Keratinocyte (primary cell): Measurements from ENCODE around the gene CREB5. TPM values are rescaled to one million over a fixed set of nuclear protein-coding genes. Genes with fewer than 3 reads are reported as not detected.

ENCODE experiments used
- DNase-seq: peaks from one replicate; pipeline ENCODE4 v3.0.0-alpha.2; 2011; ENCODE audit warnings: low read depth, missing footprints, low spot score
- FAIRE-seq: peaks from 2 replicates; lab custom pipeline; 2011; peaks lifted over from hg19 to GRCh38; lab: Jason Lieb, UNC
- H2AFZ ChIP-seq: 2 replicates; pipeline ENCODE4 v1.6.0; 2012; ENCODE audit warnings: low read length, control low read depth, inconsistent platforms; ENCODE audit not compliant: control insufficient read depth
- H3K27ac ChIP-seq: 2 replicates; pipeline ENCODE4 v1.5.1; 2011; ENCODE audit warnings: low read length; ENCODE audit not compliant: control insufficient read depth, insufficient read depth
- H3K27me3 ChIP-seq: 3 replicates; pipeline ENCODE4 v1.6.0; 2011; ENCODE audit warnings: low read length; ENCODE audit not compliant: control insufficient read depth, insufficient read depth; ENCODE audit errors: extremely low read depth
- H3K36me3 ChIP-seq, 2 experiments: 2 replicates in 1 of 2; 3 replicates in 1 of 2; pipeline ENCODE4 v1.5.1; 2011; ENCODE audit warnings: low read length in 2 of 2, mild to moderate bottlenecking in 1 of 2; ENCODE audit not compliant: control insufficient read depth in 2 of 2, insufficient read depth in 2 of 2; ENCODE audit errors: extremely low read depth in 1 of 2
- H3K4me1 ChIP-seq: 3 replicates; pipeline ENCODE4 v1.5.1; 2011; ENCODE audit warnings: low read length; ENCODE audit not compliant: control insufficient read depth, insufficient read depth; ENCODE audit errors: extremely low read depth
- H3K4me2 ChIP-seq: 3 replicates; pipeline ENCODE4 v1.6.0; 2011; ENCODE audit warnings: low read depth, low read length; ENCODE audit not compliant: control insufficient read depth, insufficient read depth; ENCODE audit errors: extremely low read depth
- H3K4me3 ChIP-seq, 3 experiments: fragments of 200-600 bp in 1 of 3; sonication (generic) in 1 of 3; 2 replicates in 2 of 3; 3 replicates in 1 of 3; pipeline ENCODE4 v1.5.1; 2011 to 2016; ENCODE audit warnings: low read length in 3 of 3, mild to moderate bottlenecking in 3 of 3, control low read depth in 2 of 3, inconsistent platforms in 1 of 3, low read depth in 1 of 3, mixed read lengths in 1 of 3, mixed run types in 1 of 3, moderate library complexity in 1 of 3; ENCODE audit not compliant: control insufficient read depth in 2 of 3, insufficient read depth in 2 of 3; ENCODE audit errors: extremely low read depth in 1 of 3
- H3K79me2 ChIP-seq: 2 replicates; pipeline ENCODE4 v1.6.0; 2012; ENCODE audit warnings: low read length; ENCODE audit not compliant: control insufficient read depth, insufficient read depth
- H3K9ac ChIP-seq: 3 replicates; pipeline ENCODE4 v1.6.0; 2011; ENCODE audit warnings: low read length; ENCODE audit not compliant: control insufficient read depth, insufficient read depth; ENCODE audit errors: extremely low read depth
- H3K9me1 ChIP-seq: 3 replicates; pipeline ENCODE4 v1.6.0; 2011; ENCODE audit warnings: low read length; ENCODE audit not compliant: control insufficient read depth, insufficient read depth; ENCODE audit errors: extremely low read depth
- H3K9me3 ChIP-seq: 2 replicates; pipeline ENCODE4 v1.5.1; 2012; ENCODE audit warnings: low read depth, low read length; ENCODE audit not compliant: control insufficient read depth
- H4K20me1 ChIP-seq: 3 replicates; pipeline ENCODE4 v1.6.0; 2011; ENCODE audit warnings: low read length; ENCODE audit not compliant: control insufficient read depth, insufficient read depth; ENCODE audit errors: extremely low read depth
- CTCF ChIP-seq, 3 experiments: IDR thresholded peaks in 1 of 3; conservative IDR thresholded peaks in 1 of 3; optimal IDR thresholded peaks in 1 of 3; 2 replicates in 2 of 3; 3 replicates in 1 of 3; pipeline versions ENCODE3 to v1.5.1; 2011; ENCODE audit warnings: low read length in 3 of 3, mild to moderate bottlenecking in 3 of 3, moderate library complexity in 2 of 3, control low read depth in 1 of 3, inconsistent platforms in 1 of 3; ENCODE audit not compliant: insufficient read depth in 2 of 3; ENCODE audit errors: extremely low read depth in 1 of 3
- EZH2 ChIP-seq: IDR thresholded peaks from one replicate; pipeline ENCODE4 v1.6.1; 2012; ENCODE audit warnings: inconsistent platforms, mild to moderate bottlenecking, low read length, moderate library complexity
- dilution Hi-C: fragments of 300-500 bp; cut with MboI; formaldehyde crosslinking; loops from one replicate; pipeline ENCODE4 v1.7.0; 2020; ENCODE audit warnings: low sequenced_read_pairs; ENCODE audit not compliant: extremely low pct_ligation_motif_present
- polyA plus RNA-seq, 5 experiments: library from polyadenylated mRNA; depleted of rRNA in 3 of 5; stranded (reverse) in 3 of 5; stranded (forward) in 1 of 5; unstranded in 1 of 5; fragments of >200 nt; gene quantifications; 1 replicate in 1 of 5; 2 replicates in 3 of 5; 3 replicates in 1 of 5; pipeline versions ENCODE4 v1.2.1 to v1.2.3, GENCODE V29; 2011 to 2012; ENCODE audit warnings: missing spikeins in 2 of 5, low read depth in 1 of 5, low replicate concordance in 1 of 5

The CREB5 gene
- polyA plus RNA-seq, 1 donor (not counting 4 experiments of a cell fraction or from before 2014, with no cell fraction given), result 7.9 TPM

- Histone ChIP-seq H2AFZ (no peak overlapping the region), H3K4me3 (no peak overlapping the region)
Observed at GRCh38 chr7:28516390-28517172, 104.3 kb downstream of the CREB5 start.

GRCh38 chr7:28517206-28517605 is 104.9 kb downstream of the CREB5 start:
- Histone ChIP-seq H3K36me3 (no peaks in the 10 kb centered on the region), H3K9ac (no peak overlapping the region), H3K27me3 (peaks cover 4% of the 10 kb centered on the region), H3K27ac (no peak overlapping the region), H3K9me3 (no peaks in the 10 kb centered on the region), H4K20me1 (no peaks in the 10 kb centered on the region), H3K4me3 (no peak overlapping the region), H3K4me1 (no peaks in the 10 kb centered on the region), H3K9me1 (no peaks in the 10 kb centered on the region), H3K4me2 (no peak overlapping the region), H2AFZ (no peak overlapping the region), H3K79me2 (no peaks in the 10 kb centered on the region)
- TF ChIP-seq CTCF (optimal IDR thresholded peaks at IDR 0.05 in 1 of 3, IDR thresholded peaks at IDR 0.05 in 1 of 3, conservative IDR thresholded peaks at IDR 0.05 in 1 of 3; ENCODE audit: extremely low read depth in 1 of 3, insufficient read depth in 2 of 3, low read length in 3 of 3) (no peak), EZH2 (no peak)
- DNase-seq (no peak), FAIRE-seq (no peak)
- dilution Hi-C loops, result no loop called here

More at GRCh38 chr7:28516390-28517172, 104.3 kb downstream of the CREB5 start:
- dilution Hi-C loops, result no loop called here
- no peak overlapping the region for H3K27ac ChIP-seq
- TF ChIP-seq EZH2 (no peak), CTCF (optimal IDR thresholded peaks at IDR 0.05 in 1 of 3, IDR thresholded peaks at IDR 0.05 in 1 of 3, conservative IDR thresholded peaks at IDR 0.05 in 1 of 3; ENCODE audit: extremely low read depth in 1 of 3, insufficient read depth in 2 of 3, low read length in 3 of 3) (no peak)
- H3K9me1 ChIP-seq, result no peaks in the 10 kb centered on the region
- FAIRE-seq (no peak), DNase-seq (no peak)
- no peaks in the 10 kb centered on the region for H3K79me2 ChIP-seq
- H3K27me3 ChIP-seq, result peaks cover 4% of the 10 kb centered on the region
- no peak overlapping the region for H3K4me2 ChIP-seq
- H3K4me1 ChIP-seq, result no peaks in the 10 kb centered on the region
- no peaks in the 10 kb centered on the region for H3K9me3 ChIP-seq
- H3K36me3 ChIP-seq, result no peaks in the 10 kb centered on the region
- no peaks in the 10 kb centered on the region for H4K20me1 ChIP-seq
- no peak overlapping the region for H3K9ac ChIP-seq
